Activated naive CD8-positive, alpha-beta T cell (primary cell): ENCODE measurements around the gene CYP2F1.
"Not testable (repeated sequence)": the region's sequence is repeated elsewhere in the genome, so short reads cannot be mapped to it uniquely, and the experiment has no call there.

Experiments used
- H3K27ac Mint-ChIP-seq: one replicate; pipeline ENCODE4 v1.8.0; 2021; ENCODE audit warnings: mixed read lengths
- H3K27me3 Mint-ChIP-seq: one replicate; pipeline ENCODE4 v1.8.0; 2021; ENCODE audit warnings: mixed read lengths
- H3K36me3 Mint-ChIP-seq: one replicate; pipeline ENCODE4 v1.8.0; 2021; ENCODE audit warnings: mixed read lengths
- H3K4me1 Mint-ChIP-seq: one replicate; pipeline ENCODE4 v1.8.0; 2021; ENCODE audit warnings: low read depth, mixed read lengths
- H3K4me3 Mint-ChIP-seq: one replicate; pipeline ENCODE4 v1.8.0; 2021; ENCODE audit warnings: mild to moderate bottlenecking, mixed read lengths
- H3K9me3 Mint-ChIP-seq: one replicate; pipeline ENCODE4 v1.8.0; 2021; ENCODE audit warnings: low read depth, mixed read lengths

Gene CYP2F1

DNA sequence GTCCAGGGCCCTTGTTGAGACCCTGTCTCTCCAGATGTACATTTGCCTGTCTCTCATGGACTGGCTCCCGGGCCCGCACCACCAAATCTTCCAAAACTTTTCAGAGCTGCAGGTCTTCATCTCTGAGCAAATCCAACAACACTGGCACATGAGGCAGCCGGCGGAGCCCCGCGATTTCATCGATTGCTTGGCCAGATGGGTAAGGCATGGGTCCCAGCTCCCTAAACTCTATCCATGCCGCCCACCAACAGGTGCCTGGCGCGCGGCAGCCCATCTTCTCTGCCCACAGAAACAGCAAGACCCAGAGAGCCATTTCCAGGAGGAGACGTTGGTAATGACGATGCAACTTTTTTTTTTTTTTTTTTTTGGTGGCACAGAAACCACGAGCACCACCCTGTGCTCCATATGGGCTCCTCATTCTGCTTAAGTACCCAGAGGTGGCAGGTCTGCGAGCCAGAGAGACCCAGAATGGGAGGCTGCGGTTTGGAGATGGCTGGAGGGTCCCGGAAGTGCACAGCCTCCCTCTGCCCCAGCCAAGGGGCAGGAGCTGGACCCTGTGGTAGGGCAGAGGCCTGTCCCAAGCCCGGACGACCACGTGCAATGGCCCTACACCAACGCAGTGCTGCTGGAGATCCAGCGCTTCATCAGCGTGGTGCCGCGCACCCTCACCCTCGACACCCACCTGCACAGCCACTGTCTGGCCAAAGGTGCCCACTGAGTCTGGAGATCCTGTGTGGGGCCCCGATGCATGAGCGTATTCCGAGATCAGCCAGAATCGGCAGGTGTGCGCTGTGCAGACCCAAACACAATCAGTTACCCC lies 22.6 kb downstream of the CYP2F1 start:
- peaks cover 15% of the 10 kb centered on the region for H3K4me1 Mint-ChIP-seq
- H3K9me3 Mint-ChIP-seq: no peaks in the 10 kb centered on the region
- H3K4me3 Mint-ChIP-seq: peak overlapping the region; percentile 94
- H3K27ac Mint-ChIP-seq: no peak overlapping the region
- no peaks in the 10 kb centered on the region for H3K36me3 Mint-ChIP-seq
- H3K27me3 Mint-ChIP-seq: no peaks in the 10 kb centered on the region

DNA sequence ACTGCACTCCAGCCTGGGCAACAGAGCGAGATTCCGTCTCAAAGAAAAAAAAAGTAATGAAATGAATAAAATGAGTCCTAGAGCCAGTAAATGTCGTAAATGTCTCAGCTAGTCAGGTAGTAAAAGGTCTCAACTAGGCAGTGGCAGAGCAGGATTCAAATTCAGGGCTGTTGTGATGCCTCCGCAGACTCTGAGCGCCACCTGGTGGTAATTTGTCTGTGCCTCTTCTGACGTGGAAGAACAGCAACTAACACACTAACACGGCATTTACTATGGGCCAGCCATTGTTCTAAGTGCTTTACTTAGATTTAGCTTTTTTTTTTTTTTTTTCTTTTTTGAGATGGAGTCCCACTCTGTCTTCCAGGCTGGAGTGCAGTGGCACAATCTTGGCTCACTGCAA lies 30.2 kb downstream of the CYP2F1 start:
- Mint-ChIP-seq H3K27ac (no peak overlapping the region), H3K9me3 (no peaks in the 10 kb centered on the region), H3K27me3 (peaks cover 3% of the 10 kb centered on the region), H3K36me3 (no peaks in the 10 kb centered on the region), H3K4me3 (no peak overlapping the region), H3K4me1 (no peaks in the 10 kb centered on the region)

DNA sequence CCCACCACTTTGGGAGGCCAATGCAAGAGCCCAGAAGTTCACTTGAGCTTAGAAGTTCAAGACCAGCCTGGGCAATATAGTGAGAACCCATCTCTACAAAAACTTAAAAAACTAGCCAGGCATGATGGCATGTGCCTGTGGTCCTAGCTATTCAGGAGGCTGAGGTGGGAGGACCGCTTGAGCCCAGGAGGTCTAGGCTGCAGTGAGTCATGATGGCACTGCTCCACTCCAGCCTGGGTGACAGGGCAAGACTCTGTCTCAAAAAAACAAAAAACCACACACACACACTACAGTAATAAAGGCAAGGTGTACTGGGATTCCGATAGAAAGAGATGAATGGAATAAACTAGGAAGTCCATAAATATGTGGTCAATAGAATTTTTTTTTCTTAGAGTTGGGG lies 35.6 kb downstream of the CYP2F1 start:
- Mint-ChIP-seq H3K4me1 (no peaks in the 10 kb centered on the region), H3K27me3 (peaks cover 3% of the 10 kb centered on the region), H3K4me3 (no peak overlapping the region), H3K27ac (no peak overlapping the region), H3K9me3 (no peaks in the 10 kb centered on the region), H3K36me3 (no peaks in the 10 kb centered on the region)

DNA sequence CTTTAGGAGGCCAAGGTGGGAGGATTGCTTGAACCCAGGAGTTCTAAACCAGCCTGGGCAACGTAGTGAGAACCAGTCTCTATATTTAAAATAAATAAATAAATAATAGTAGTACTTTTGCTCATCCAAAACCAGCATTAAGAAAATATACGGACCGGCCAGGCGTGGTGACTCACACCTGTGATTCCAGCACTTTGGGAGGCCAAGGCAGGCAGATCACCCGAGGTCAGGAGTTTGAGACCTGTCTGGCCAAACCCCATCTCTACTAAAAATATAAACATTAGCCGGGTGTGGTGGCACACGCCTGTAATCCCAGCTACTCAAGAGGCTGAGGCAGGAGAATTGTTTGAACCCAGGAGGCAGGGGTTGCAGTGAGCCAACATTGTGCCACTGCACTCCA lies 36.8 kb downstream of the CYP2F1 start:
- H3K4me3 Mint-ChIP-seq, H3K27me3 Mint-ChIP-seq, H3K27ac Mint-ChIP-seq, H3K9me3 Mint-ChIP-seq, H3K4me1 Mint-ChIP-seq, H3K36me3 Mint-ChIP-seq: not testable (repeated sequence)

DNA sequence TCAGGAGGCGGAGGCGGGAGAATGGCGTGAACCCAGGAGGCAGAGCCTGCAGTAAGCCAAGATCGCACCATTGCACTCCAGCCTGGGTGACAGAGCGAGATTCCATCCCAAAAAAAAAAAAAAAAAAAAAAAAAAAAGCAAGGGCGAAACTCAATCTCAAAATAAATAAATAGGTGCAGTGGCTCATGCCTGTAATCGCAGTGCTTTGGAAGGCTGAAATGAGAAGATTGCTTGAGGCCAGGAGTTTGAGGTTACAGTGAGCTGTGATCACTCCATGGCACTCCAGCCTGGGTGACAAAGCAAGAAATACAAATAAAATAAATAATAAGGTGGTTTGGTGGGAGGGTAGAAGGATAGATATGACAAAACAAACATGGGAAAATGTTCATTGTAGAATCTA lies 39.8 kb downstream of the CYP2F1 start:
- H3K36me3 Mint-ChIP-seq: no peaks in the 10 kb centered on the region
- H3K4me1 Mint-ChIP-seq: no peaks in the 10 kb centered on the region
- H3K27ac Mint-ChIP-seq: no peak overlapping the region
- H3K9me3 Mint-ChIP-seq: no peaks in the 10 kb centered on the region
- no peak overlapping the region for H3K4me3 Mint-ChIP-seq
- H3K27me3 Mint-ChIP-seq: no peaks in the 10 kb centered on the region

DNA sequence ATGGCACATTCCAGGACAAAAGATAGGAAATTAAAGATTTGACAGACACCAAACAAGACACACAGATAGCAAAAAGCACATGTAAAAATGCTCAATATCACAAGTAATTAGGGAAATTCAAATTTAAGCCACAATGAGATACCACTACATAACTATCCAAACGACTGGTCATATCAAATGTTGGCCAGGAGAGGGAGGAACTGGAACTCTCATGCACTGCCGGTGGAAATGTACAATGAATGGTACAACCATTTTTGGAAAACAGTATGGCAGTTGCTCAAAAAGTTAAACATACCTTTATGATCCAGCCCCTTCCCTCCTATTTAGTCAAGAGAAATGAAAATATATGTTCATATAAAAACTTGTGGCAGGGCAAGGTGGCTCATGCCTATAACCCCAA lies 42.0 kb downstream of the CYP2F1 start:
- Mint-ChIP-seq H3K4me3 (no peak overlapping the region), H3K4me1 (no peaks in the 10 kb centered on the region), H3K9me3 (no peaks in the 10 kb centered on the region), H3K36me3 (no peaks in the 10 kb centered on the region), H3K27ac (no peak overlapping the region), H3K27me3 (no peaks in the 10 kb centered on the region)

DNA sequence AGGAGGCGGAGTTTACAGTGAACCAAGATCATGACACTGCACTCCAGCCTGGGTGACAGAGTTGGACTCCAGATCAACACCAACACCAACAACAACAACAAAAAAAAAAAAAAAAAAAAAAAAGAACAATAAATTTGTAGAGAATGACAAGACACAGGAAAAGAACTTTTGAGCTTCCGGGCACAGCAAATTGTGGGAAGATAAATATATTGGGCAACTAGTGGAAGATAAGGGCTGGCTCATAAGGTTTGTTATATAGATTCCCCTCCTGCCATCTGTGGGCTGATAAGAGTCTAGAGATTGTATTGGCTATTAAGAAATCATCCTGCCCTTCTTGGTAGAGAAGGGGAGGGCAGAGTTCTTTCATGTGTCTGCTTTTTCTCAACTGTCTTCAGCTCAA lies 45.6 kb downstream of the CYP2F1 start:
- Mint-ChIP-seq H3K27me3 (no peaks in the 10 kb centered on the region), H3K36me3 (no peaks in the 10 kb centered on the region), H3K27ac (no peak overlapping the region), H3K4me3 (no peak overlapping the region), H3K9me3 (no peaks in the 10 kb centered on the region), H3K4me1 (no peaks in the 10 kb centered on the region)

DNA sequence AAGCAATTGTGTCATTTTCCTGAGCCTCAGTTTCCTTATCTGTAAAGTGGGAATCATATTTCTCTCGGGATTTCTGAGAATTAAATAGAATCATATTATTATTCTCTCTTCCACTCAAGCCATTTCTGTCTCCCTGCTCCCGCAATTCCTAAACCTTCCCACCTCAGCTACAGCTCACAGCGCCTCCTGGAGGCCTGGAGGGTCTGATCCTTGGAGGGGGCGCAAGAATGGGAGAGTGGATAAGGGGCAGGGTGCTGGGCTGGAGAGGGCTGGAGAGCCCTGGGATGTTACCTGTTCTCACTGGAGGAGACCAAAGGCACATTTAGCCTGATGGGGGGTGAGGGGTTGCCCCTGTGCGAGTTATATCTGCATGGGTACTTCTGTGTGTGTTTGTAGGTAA lies 47.7 kb downstream of the CYP2F1 start:
- Mint-ChIP-seq H3K36me3 (no peaks in the 10 kb centered on the region), H3K4me3 (no peak overlapping the region), H3K27me3 (no peaks in the 10 kb centered on the region), H3K4me1 (no peaks in the 10 kb centered on the region), H3K9me3 (no peaks in the 10 kb centered on the region), H3K27ac (no peak overlapping the region)

DNA sequence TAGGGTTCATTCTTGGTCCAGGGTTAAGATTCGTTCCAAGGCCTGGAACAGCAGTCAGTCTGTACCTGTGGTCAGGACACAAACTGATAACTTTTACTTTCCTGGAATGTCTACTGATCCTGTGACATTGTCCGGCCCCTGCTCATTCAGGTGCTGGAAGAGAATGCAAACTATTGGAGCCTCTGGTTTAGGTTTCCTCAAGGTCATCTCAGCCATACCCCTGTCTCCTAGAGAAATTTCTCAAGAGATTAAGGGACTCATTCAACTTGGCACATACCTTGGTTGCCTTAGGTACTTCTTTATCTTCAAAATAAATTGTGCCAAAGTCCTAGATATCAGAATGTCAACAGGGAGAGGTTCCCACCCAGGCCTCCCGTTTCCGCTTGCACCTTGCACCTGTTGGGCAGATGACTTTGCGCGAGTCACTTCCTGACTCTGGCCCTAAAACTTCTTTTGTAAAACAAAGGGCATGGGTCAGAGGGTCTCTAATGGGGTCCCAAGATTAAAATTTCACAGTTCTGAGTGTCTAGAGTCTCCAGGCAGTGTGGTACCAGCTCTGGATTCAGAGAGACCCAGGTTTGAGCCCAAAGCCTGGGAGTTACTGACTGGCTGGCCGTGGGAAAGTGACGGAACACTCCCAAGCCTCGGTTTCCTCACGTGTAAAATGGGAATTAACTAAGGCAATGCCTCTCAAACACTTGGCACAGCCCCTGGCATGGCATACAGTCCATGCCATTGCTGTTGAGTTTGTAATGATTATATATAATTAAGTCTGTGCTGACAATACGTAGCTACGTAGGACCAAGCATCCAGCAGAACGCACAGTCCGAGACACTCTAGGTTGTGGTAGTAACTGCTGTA lies 52.9 kb downstream of the CYP2F1 start:
- Mint-ChIP-seq H3K9me3 (no peaks in the 10 kb centered on the region), H3K4me1 (no peaks in the 10 kb centered on the region), H3K4me3 (no peak overlapping the region), H3K27me3 (peaks cover 3% of the 10 kb centered on the region), H3K36me3 (peaks cover 3% of the 10 kb centered on the region), H3K27ac (no peak overlapping the region)

DNA sequence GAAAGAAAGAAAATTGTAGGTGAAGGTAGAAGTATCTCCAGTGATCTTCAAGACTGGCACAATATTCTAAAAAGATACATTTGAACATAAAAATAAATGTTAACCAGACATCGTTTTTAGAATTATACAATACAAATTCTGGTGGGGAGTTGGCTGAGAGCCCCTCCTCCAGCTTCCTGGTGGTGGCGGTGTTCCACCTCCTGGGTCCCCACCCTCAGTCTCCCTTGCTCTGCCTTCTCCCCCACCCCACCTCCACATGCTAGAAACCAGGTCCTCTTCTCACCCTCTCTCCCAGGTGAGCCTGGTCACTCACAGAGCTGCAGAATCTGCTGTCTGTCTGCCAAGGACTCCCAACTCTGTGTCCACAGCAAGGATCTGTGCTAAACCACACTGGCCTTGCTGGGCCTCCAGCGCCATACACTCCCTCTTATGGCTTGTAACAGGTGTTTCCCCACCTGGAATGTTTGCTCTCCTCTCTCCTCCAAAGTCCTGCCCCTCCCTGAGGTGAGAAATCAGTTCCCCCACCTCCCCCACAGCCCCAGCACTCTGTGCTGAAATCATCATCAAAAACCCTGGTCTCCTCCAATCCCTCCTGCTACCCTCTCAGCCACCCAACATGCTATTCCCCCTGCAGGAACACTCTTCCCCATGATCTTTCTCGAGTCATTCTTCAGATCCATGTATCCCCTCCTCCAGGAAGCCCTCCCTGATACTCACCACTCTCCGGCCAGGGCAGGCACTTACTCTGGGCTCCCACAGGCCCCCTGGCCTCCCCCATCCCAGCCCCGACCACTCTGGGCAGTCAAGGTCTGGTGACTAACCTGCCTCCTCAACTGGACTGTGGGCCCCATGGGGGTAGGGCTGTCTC lies 58.3 kb downstream of the CYP2F1 start:
- Mint-ChIP-seq H3K9me3 (no peaks in the 10 kb centered on the region), H3K4me3 (no peak overlapping the region), H3K27me3 (peaks cover 3% of the 10 kb centered on the region), H3K4me1 (peaks cover 14% of the 10 kb centered on the region), H3K27ac (no peak overlapping the region), H3K36me3 (peaks cover 3% of the 10 kb centered on the region)

DNA sequence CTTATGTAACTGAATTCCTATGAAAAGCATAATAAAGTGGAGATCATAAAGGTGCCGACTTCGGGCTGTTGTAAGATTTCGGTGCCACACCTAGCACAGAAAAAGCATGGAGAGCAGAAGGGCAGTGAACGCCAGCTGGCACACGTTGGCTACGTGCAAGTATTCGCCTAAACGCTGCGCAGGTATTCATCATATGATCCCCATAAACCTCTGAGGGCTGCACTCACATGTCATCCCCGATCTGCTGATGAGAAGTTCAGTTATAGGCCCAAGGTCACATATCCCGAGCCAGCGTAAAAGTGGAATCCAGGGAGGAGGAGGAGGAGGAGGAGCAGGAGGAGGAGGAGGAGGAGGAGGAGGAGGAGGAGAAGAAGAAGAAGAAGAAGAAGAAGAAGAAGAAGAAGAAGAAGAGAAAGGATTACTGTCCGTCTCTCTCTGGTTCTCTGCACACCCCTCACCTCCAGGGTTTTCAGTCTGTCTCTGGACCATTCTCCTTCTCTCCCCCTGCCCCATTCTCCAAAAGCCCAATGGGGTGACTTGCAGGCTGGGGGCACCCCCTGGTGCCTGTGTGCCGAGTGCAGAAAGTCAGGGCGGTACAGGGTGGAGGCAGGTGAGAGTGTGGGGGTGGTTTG lies 60.2 kb downstream of the CYP2F1 start:
- H3K4me3 Mint-ChIP-seq: no peak overlapping the region
- no peak overlapping the region for H3K27ac Mint-ChIP-seq
- no peaks in the 10 kb centered on the region for H3K27me3 Mint-ChIP-seq
- H3K36me3 Mint-ChIP-seq: no peaks in the 10 kb centered on the region
- peaks cover 14% of the 10 kb centered on the region for H3K4me1 Mint-ChIP-seq
- H3K9me3 Mint-ChIP-seq: no peaks in the 10 kb centered on the region

DNA sequence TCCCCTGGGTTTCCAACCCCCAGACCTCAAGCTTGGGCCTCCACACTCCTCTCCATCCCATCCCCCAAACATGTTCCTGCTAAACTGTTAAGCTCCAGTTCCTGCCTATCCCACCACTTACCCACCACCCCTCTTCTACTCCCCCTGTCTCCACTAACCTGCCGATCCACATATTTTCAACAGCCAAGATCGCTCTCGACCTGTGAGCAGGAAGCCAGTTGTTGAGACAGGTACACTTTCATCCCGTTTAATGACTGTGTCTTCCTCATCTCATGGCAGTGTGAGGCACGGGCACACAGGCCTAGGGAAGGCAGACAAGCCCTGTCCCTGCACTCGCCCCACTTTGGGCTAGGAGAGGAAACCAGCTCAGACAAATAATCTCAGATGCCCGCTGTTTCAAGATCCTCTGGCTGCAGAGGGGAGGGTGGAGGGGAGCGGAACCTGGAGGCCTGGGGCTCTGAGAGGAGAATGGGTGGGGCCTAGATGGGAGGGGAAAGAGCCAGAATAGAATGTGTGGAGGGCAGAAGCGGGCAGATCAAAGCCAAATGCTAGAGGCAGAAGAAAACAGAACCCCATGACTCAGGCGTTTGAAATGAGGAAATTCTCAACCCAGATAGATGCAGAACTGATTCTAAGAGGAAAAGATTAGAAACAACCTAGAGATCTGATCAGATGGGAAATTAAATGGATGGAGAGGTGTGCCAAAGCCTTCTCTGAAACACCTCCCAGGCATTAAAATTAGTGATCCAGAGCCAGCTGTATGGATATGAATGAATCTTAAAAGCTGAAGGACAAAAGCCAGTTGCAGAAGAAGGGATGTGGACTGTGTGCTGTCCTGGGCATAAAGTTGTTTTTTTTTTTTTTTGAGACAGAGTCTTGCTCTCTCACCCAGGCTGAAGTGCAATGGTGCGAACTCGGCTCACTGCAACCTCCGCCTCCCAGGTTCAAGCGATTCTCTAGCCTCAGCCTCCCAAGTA lies 61.9 kb downstream of the CYP2F1 start:
- H3K4me1 Mint-ChIP-seq: peaks cover 14% of the 10 kb centered on the region
- peak overlapping the region; percentile 74 for H3K27ac Mint-ChIP-seq
- H3K36me3 Mint-ChIP-seq: no peaks in the 10 kb centered on the region
- H3K27me3 Mint-ChIP-seq: no peaks in the 10 kb centered on the region
- H3K9me3 Mint-ChIP-seq: no peaks in the 10 kb centered on the region
- peak overlapping the region; percentile 48 for H3K4me3 Mint-ChIP-seq
